SHP77 (cell line): ENCODE measurements around the gene SLC46A2.

Experiments
- DNase-seq, 2 experiments: peaks; one replicate each; lab custom pipeline; 2025; lab: John Stamatoyannopoulos, UW

Gene SLC46A2

GRCh38 chr9:112885324-112885723 lies 5.4 kb downstream of the SLC46A2 start:
- no peak for DNase-seq

GRCh38 chr9:112884721-112885120 lies 6.0 kb downstream of the SLC46A2 start:
- DNase-seq: no peak

GRCh38 chr9:112884101-112884500 lies 6.6 kb downstream of the SLC46A2 start:
- DNase-seq: no peak

- no peak for DNase-seq
Observed at GRCh38 chr9:112881331-112881730, 9.3 kb downstream of the SLC46A2 start.

GRCh38 chr9:112880650-112881049 lies 10.0 kb downstream of the SLC46A2 start:
- no peak for DNase-seq

GRCh38 chr9:112878752-112879151 lies 11.9 kb downstream of the SLC46A2 start:
- no peak for DNase-seq

GRCh38 chr9:112873773-112874405 lies 16.8 kb downstream of the SLC46A2 start:
- no peak for DNase-seq

- no peak for DNase-seq
Observed at GRCh38 chr9:112872019-112872418, 18.7 kb downstream of the SLC46A2 start.

GRCh38 chr9:112870556-112870955 lies 20.1 kb downstream of the SLC46A2 start:
- no peak for DNase-seq

- no peak for DNase-seq
Observed at GRCh38 chr9:112869917-112870316, 20.8 kb downstream of the SLC46A2 start.

- no peak for DNase-seq
Observed at GRCh38 chr9:112869041-112869529, 21.6 kb downstream of the SLC46A2 start.

- no peak for DNase-seq
Observed at GRCh38 chr9:112868461-112868860, 22.2 kb downstream of the SLC46A2 start.

GRCh38 chr9:112867275-112867991 lies 23.2 kb downstream of the SLC46A2 start:
- no peak for DNase-seq

- DNase-seq: no peak
Observed at GRCh38 chr9:112866662-112867274, 23.9 kb downstream of the SLC46A2 start.

GRCh38 chr9:112864982-112865381 lies 25.7 kb downstream of the SLC46A2 start:
- DNase-seq: no peak

- DNase-seq: no peak
Observed at GRCh38 chr9:112864403-112864802, 26.3 kb downstream of the SLC46A2 start.

- no peak for DNase-seq
Observed at GRCh38 chr9:112863746-112864145, 26.9 kb downstream of the SLC46A2 start.

- no peak for DNase-seq
Observed at GRCh38 chr9:112863214-112863613, 27.5 kb downstream of the SLC46A2 start.

- DNase-seq: no peak
Observed at GRCh38 chr9:112861638-112862555, 28.8 kb downstream of the SLC46A2 start.

- DNase-seq: no peak
Observed at GRCh38 chr9:112861155-112861554, 29.5 kb downstream of the SLC46A2 start.

GRCh38 chr9:112860451-112860850 lies 30.2 kb downstream of the SLC46A2 start:
- no peak for DNase-seq

- DNase-seq: no peak
Observed at GRCh38 chr9:112858625-112859147, 32.0 kb downstream of the SLC46A2 start.
